Osteoblast (primary cell): ENCODE data around the gene IL1F10. TPM values are rescaled to one million over a fixed set of nuclear protein-coding genes. Genes with fewer than 3 reads are reported as not detected.
A peak's percentile ranks its signal among the peaks of the same experiment; 100 is the strongest.

Source experiments
- DNase-seq: peaks from one replicate; pipeline ENCODE4 v3.0.0; 2011; ENCODE audit warnings: low spot score, mixed read lengths; ENCODE audit not compliant: insufficient read length; ENCODE audit errors: missing footprints
- H2AFZ ChIP-seq: 2 replicates; pipeline ENCODE4 v1.6.0; 2011; ENCODE audit warnings: mild to moderate bottlenecking, low read length
- H3K27ac ChIP-seq: 2 replicates; pipeline ENCODE4 v1.5.1; 2011; ENCODE audit warnings: mild to moderate bottlenecking, low read depth, low read length, moderate library complexity
- H3K27me3 ChIP-seq: 2 replicates; pipeline ENCODE4 v1.6.0; 2012; ENCODE audit warnings: mild to moderate bottlenecking, control low read depth, inconsistent platforms, low read length, moderate library complexity; ENCODE audit not compliant: insufficient read depth
- H3K36me3 ChIP-seq: 2 replicates; pipeline ENCODE4 v1.5.1; 2011; ENCODE audit warnings: mild to moderate bottlenecking, low read length, control low read depth, moderate library complexity; ENCODE audit not compliant: insufficient read depth
- H3K4me1 ChIP-seq: 2 replicates; pipeline ENCODE4 v1.5.1; 2011; ENCODE audit warnings: mild to moderate bottlenecking, low read length, control low read depth, moderate library complexity; ENCODE audit not compliant: insufficient read depth
- H3K4me2 ChIP-seq: 2 replicates; pipeline ENCODE4 v1.6.0; 2011; ENCODE audit warnings: mild to moderate bottlenecking, low read length; ENCODE audit not compliant: insufficient read depth
- H3K4me3 ChIP-seq: fragments of 200-600 bp; sonication (generic); 3 replicates; pipeline ENCODE4 v1.5.1; 2012; ENCODE audit warnings: mild to moderate bottlenecking, low read length, inconsistent platforms; ENCODE audit not compliant: insufficient read depth
- H3K79me2 ChIP-seq: 2 replicates; pipeline ENCODE4 v1.6.0; 2012; ENCODE audit warnings: mild to moderate bottlenecking, low read length, control low read depth, inconsistent platforms; ENCODE audit not compliant: insufficient read depth
- H3K9me3 ChIP-seq: 2 replicates; pipeline ENCODE4 v1.5.1; 2011; ENCODE audit warnings: low read depth, low read length, control low read depth
- H4K20me1 ChIP-seq: 2 replicates; pipeline ENCODE4 v1.6.0; 2012; ENCODE audit warnings: mild to moderate bottlenecking, low read length, control low read depth; ENCODE audit not compliant: insufficient read depth
- total RNA-seq: library from RNA; depleted of rRNA; stranded (reverse); fragments of >200 nt; gene quantifications from 2 replicates; pipeline ENCODE4 v1.2.3, GENCODE V29; 2012
- TF ChIP-seq, protein P1 (sequence below): IDR thresholded peaks from 2 replicates; pipeline ENCODE4 v1.5.1; 2011; ENCODE audit warnings: mild to moderate bottlenecking, low read depth, low read length, moderate library complexity; ENCODE audit errors: extremely low read depth

IL1F10 gene
- total RNA-seq, 1 donor: not detected

DNA sequence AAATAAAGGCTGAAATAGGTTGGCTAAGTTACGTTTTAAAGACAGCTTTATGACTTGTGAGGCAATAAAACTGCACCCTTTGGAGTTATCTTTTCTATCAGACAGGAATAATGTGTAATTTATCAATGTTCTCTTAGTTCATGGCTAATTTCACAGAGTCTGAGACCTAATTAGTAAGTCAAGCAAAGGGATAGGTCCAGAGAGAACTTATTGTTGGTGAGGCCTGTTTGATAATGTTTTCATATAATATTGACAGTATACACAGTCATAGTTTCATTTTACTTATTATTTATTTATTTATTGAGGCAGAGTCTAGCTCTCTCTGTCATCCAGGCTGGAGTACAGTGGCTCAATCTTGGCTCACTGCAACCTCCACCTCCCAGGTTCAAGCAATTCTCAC is 10.7 kb upstream of the IL1F10 start:
- Histone ChIP-seq H3K4me1 (no peaks in the 10 kb centered on the region), H3K36me3 (no peaks in the 10 kb centered on the region), H3K27me3 (peaks cover 10% of the 10 kb centered on the region), H3K4me2 (no peak overlapping the region), H3K79me2 (no peaks in the 10 kb centered on the region), H2AFZ (no peak overlapping the region), H3K4me3 (no peak overlapping the region), H3K27ac (no peak overlapping the region), H3K9me3 (peaks cover 2% of the 10 kb centered on the region), H4K20me1 (no peaks in the 10 kb centered on the region)
- peak; percentile 67 for DNase-seq
- TF ChIP-seq, protein P1, sequence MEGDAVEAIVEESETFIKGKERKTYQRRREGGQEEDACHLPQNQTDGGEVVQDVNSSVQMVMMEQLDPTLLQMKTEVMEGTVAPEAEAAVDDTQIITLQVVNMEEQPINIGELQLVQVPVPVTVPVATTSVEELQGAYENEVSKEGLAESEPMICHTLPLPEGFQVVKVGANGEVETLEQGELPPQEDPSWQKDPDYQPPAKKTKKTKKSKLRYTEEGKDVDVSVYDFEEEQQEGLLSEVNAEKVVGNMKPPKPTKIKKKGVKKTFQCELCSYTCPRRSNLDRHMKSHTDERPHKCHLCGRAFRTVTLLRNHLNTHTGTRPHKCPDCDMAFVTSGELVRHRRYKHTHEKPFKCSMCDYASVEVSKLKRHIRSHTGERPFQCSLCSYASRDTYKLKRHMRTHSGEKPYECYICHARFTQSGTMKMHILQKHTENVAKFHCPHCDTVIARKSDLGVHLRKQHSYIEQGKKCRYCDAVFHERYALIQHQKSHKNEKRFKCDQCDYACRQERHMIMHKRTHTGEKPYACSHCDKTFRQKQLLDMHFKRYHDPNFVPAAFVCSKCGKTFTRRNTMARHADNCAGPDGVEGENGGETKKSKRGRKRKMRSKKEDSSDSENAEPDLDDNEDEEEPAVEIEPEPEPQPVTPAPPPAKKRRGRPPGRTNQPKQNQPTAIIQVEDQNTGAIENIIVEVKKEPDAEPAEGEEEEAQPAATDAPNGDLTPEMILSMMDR: no peak

DNA sequence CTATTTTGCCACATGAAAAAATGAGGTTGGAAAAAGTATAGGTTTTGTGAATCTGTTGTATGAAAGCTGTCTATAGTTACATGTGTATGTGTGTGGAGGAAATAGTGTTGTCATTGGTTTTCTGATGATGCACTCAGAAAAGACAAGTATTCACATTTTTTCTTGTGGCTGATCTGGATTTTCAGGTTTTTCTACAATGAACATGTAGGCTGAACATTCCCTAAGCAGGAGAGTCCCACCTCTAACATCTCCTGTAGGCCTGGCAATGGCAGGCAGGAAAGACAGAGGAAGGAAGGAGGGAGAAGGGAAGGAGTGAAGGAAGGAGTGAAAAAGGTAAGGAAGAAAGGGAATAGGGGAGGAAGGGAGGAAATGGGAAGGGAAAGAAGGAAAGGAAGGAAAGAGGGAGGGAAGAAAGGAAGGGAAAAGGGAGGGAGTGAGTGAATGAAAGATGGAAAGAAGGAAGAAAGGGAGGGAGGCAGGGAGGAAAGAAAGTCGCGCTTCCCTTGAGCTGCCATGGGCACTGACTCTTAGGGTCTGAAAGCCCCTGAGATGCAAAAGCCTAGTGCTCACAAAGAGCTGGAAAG is 9.3 kb upstream of the IL1F10 start:
- H3K27ac ChIP-seq: no peak overlapping the region
- TF ChIP-seq, protein P1: no peak

DNA sequence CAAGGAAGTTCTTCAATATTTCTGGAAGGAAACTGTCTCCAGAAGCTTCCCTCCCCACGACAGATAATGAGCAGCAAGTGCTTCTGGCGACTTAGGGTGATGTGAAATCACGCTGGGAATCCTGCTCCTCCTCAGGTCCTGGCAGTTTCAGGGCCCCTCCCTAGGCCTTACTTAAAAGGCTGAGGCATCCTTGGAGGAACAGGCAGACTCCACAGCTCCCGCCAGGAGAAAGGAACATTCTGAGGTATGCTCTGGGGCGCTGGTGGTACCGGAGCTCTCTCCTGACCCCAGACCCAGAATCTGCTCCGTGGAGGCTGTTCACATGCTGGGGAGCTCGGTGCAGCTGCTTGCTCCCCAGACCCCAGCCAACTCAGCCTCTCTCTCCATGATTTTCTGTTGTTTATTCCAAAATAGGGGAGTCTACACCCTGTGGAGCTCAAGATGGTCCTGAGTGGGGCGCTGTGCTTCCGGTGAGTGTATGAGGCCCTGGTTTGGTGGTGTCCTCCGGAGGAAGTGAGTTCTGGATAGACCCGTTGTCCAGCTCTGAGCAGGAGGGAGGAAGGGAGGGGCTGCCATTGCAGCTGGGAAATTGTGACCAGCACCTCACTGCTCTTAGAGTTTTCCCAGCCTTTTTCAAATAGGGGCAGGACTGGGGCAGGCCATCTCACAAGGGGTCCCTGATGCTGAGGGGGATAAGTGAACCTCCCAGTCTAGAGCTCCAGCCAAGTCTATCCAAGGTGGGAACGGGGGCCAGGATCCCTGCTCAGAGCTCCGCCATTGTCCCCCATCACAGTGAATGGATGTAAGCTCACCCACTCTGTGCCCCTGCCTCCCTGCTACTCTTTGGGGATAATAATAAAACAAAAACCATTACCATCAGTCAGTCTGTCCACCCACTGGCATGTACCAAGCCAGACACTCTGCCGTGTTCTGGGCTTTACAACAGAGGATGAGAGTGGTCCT is 8.5 kb upstream of the IL1F10 start, which contains the start of gene IL36RN:
Gene IL36RN, plus strand, starts transcription at position 201 of the 963 bp plus-strand sequence. Its CDS starts 241 bp downstream, at position 442.
- no peak for DNase-seq
- H3K79me2 ChIP-seq: no peaks in the 10 kb centered on the region
- no peaks in the 10 kb centered on the region for H3K36me3 ChIP-seq
- H3K4me1 ChIP-seq: no peaks in the 10 kb centered on the region
- H4K20me1 ChIP-seq: no peaks in the 10 kb centered on the region
- no peak within 1 kb of the TSS for H2AFZ ChIP-seq
- no peak within 1 kb of the TSS for H3K4me2 ChIP-seq
- H3K9me3 ChIP-seq: peaks cover 2% of the 10 kb centered on the region
- no peak within 1 kb of the TSS for H3K4me3 ChIP-seq
- TF ChIP-seq, protein P1: no peak
- H3K27ac ChIP-seq: no peak within 1 kb of the TSS
- H3K27me3 ChIP-seq: peaks cover 17% of the 10 kb centered on the region

More for the DNA sequence above, 9.3 kb upstream of the IL1F10 start:
- Histone ChIP-seq H2AFZ (no peak overlapping the region), H3K27me3 (peaks cover 12% of the 10 kb centered on the region), H4K20me1 (no peaks in the 10 kb centered on the region), H3K36me3 (no peaks in the 10 kb centered on the region), H3K79me2 (no peaks in the 10 kb centered on the region), H3K4me1 (no peaks in the 10 kb centered on the region), H3K4me2 (no peak overlapping the region), H3K4me3 (no peak overlapping the region), H3K9me3 (peaks cover 2% of the 10 kb centered on the region)
- no peak for DNase-seq

DNA sequence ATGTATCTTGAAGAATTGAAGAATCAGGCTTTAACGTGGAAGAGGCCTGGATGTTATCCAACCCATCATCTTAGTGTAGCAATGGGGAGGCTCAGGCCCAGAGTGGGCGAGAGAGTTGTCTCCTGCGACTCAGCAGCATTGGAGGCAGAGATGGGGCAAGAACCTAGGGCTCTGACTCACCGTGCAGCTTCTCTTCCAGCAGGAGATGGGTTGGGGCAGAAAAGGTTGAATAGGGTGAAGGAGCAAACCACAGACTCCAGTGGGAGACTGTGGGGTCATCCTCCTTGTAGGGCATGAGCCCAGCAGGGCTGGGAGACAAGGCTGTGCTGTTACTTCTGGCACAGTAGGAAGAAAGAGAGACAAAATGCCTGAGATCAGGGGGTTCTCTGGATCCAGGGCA is 7.4 kb upstream of the IL1F10 start:
- no peak overlapping the region for H3K4me3 ChIP-seq
- H4K20me1 ChIP-seq: no peaks in the 10 kb centered on the region
- no peaks in the 10 kb centered on the region for H3K9me3 ChIP-seq
- TF ChIP-seq, protein P1: no peak
- no peaks in the 10 kb centered on the region for H3K79me2 ChIP-seq
- no peak for DNase-seq
- no peaks in the 10 kb centered on the region for H3K4me1 ChIP-seq
- no peak overlapping the region for H3K4me2 ChIP-seq
- H3K27ac ChIP-seq: no peak overlapping the region
- H3K27me3 ChIP-seq: peaks cover 19% of the 10 kb centered on the region
- H2AFZ ChIP-seq: no peak overlapping the region
- no peaks in the 10 kb centered on the region for H3K36me3 ChIP-seq
